ENCODE measurements around the gene NCOR2.

GRCh38 chr12:124536641-124537040 is 30.8 kb downstream of the NCOR2 start:
- no peak for TF ChIP-seq CTCF (IDR thresholded peaks at IDR 0.05)
- TF ChIP-seq POLR2A (IDR thresholded peaks at IDR 0.05) = no peak
